Suprapubic skin (tissue), 4 donors: ENCODE data around the gene ESPNL. TPM values are rescaled to one million over a fixed set of nuclear protein-coding genes. Genes with fewer than 3 reads are reported as not detected.

Source experiments
- DNase-seq, 2 donors: peaks; one replicate each; pipeline ENCODE4 v3.0.0-alpha.2; 2019; ENCODE audit warnings: low spot score in 2 of 2
- H3K27ac ChIP-seq: fragments of 200-600 bp; sonication (generic); one replicate; pipeline ENCODE4 v1.5.1; 2019
- H3K27me3 ChIP-seq: fragments of 200-600 bp; sonication (generic); one replicate; pipeline ENCODE4 v1.5.1; 2019
- H3K36me3 ChIP-seq: fragments of 200-600 bp; sonication (generic); one replicate; pipeline ENCODE4 v1.5.1; 2019
- H3K4me1 ChIP-seq: fragments of 200-600 bp; sonication (generic); one replicate; pipeline ENCODE4 v1.5.1; 2019
- H3K4me3 ChIP-seq: fragments of 200-600 bp; sonication (generic); one replicate; pipeline ENCODE4 v1.5.1; 2019; ENCODE audit warnings: mild to moderate bottlenecking
- H3K9me3 ChIP-seq: fragments of 200-600 bp; sonication (generic); one replicate; pipeline ENCODE4 v1.5.1; 2019
- CTCF ChIP-seq, 2 donors: fragments of 200-600 bp in 1 of 2; fragments of 450-650 bp in 1 of 2; sonication (generic) in 1 of 2; IDR thresholded peaks; one replicate each; pipeline ENCODE4 v1.5.1; 2016 to 2019; ENCODE audit warnings: antibody characterized with exemption in 2 of 2, mild to moderate bottlenecking in 1 of 2, moderate library complexity in 1 of 2
- EP300 ChIP-seq: sonication (generic); formaldehyde crosslinking; IDR thresholded peaks from one replicate; pipeline ENCODE4 v1.6.1; 2017; ENCODE audit warnings: antibody characterized with exemption
- POLR2A ChIP-seq, 2 donors: fragments of 450-650 bp; IDR thresholded peaks; one replicate each; pipeline ENCODE4 v1.6.1; 2017; ENCODE audit warnings: antibody characterized with exemption in 2 of 2, mild to moderate bottlenecking in 2 of 2, moderate library complexity in 2 of 2
- POLR2AphosphoS5 ChIP-seq, 3 donors: sonication (generic); formaldehyde crosslinking; IDR thresholded peaks; one replicate each; pipeline ENCODE4 v1.6.1; 2017; ENCODE audit warnings: antibody characterized with exemption in 3 of 3
- WGBS: methylation state at CpG from one replicate; pipeline ENCODE4 v1.1.5; 2018; 5-methylcytosine and 5-hydroxymethylcytosine counted together
- total RNA-seq, 4 donors: library from RNA; depleted of rRNA; stranded (reverse); fragments of >200 nt; gene quantifications; one replicate each; pipeline ENCODE4 v1.1.0, GENCODE V29; 2016

The ESPNL gene
- total RNA-seq, 4 donors from 2014 or later, result 0.25 to 0.56 TPM; not detected in 2

- TF ChIP-seq EP300, result no peak
- TF ChIP-seq POLR2AphosphoS5 (IDR thresholded peaks at IDR 0.05), result no peak
- TF ChIP-seq POLR2A (IDR thresholded peaks at IDR 0.05), result no peak
- TF ChIP-seq CTCF (IDR thresholded peaks at IDR 0.05), result no peak
- Histone ChIP-seq H3K4me1 (no peaks in the 10 kb centered on the region), H3K4me3 (no peak overlapping the region), H3K36me3 (no peaks in the 10 kb centered on the region), H3K9me3 (no peaks in the 10 kb centered on the region), H3K27ac (no peak overlapping the region), H3K27me3 (no peaks in the 10 kb centered on the region)
- WGBS, result 90% methylated on average over 5 of the region's 16 CpGs
- DNase-seq, result no peak
Observed at GRCh38 chr2:238151628-238152235, 51.6 kb downstream of the ESPNL start.

- DNase-seq, result no peak
- Histone ChIP-seq H3K27me3 (no peaks in the 10 kb centered on the region), H3K36me3 (no peaks in the 10 kb centered on the region), H3K4me1 (no peaks in the 10 kb centered on the region), H3K4me3 (no peak overlapping the region), H3K9me3 (no peaks in the 10 kb centered on the region), H3K27ac (no peak overlapping the region)
- TF ChIP-seq POLR2A (IDR thresholded peaks at IDR 0.05) (no peak), EP300 (no peak), POLR2AphosphoS5 (IDR thresholded peaks at IDR 0.05) (no peak), CTCF (IDR thresholded peaks at IDR 0.05) (no peak)
- 78% methylated on average over 18 of the region's 22 CpGs for WGBS
Observed at GRCh38 chr2:238152771-238153688, 52.9 kb downstream of the ESPNL start.

- Histone ChIP-seq H3K27ac (no peak overlapping the region), H3K9me3 (no peaks in the 10 kb centered on the region), H3K4me3 (no peak overlapping the region), H3K36me3 (no peaks in the 10 kb centered on the region), H3K27me3 (peaks cover 9% of the 10 kb centered on the region), H3K4me1 (peaks cover 13% of the 10 kb centered on the region)
- no peak for TF ChIP-seq POLR2AphosphoS5 (IDR thresholded peaks at IDR 0.05)
- TF ChIP-seq POLR2A (IDR thresholded peaks at IDR 0.05), result no peak
- no peak for TF ChIP-seq EP300
- TF ChIP-seq CTCF (IDR thresholded peaks at IDR 0.05), result no peak
- no peak for DNase-seq
- 91% methylated on average over 10 of the region's 10 CpGs for WGBS
Observed at GRCh38 chr2:238154570-238154969, 54.4 kb downstream of the ESPNL start.

- Histone ChIP-seq H3K27ac (no peak overlapping the region), H3K36me3 (no peaks in the 10 kb centered on the region), H3K9me3 (no peaks in the 10 kb centered on the region), H3K4me1 (peaks cover 13% of the 10 kb centered on the region), H3K27me3 (peaks cover 16% of the 10 kb centered on the region), H3K4me3 (no peak overlapping the region)
- TF ChIP-seq POLR2A (IDR thresholded peaks at IDR 0.05) (no peak), POLR2AphosphoS5 (IDR thresholded peaks at IDR 0.05) (no peak), CTCF (IDR thresholded peaks at IDR 0.05) (no peak), EP300 (no peak)
- DNase-seq, result no peak
- 92% methylated on average over 19 of the region's 19 CpGs for WGBS
Observed at GRCh38 chr2:238155051-238155760, 55.1 kb downstream of the ESPNL start.
